Measurements from ENCODE around the gene LYST. TPM values are rescaled to one million over a fixed set of nuclear protein-coding genes. Genes with fewer than 3 reads are reported as not detected.

The LYST gene
- total RNA-seq, 4 donors from 2014 or later, result 22.9 to 44.4 (median 31.9) TPM

- Histone ChIP-seq H3K27ac (replicated peaks in 1 of 4) (no peak overlapping the region), H3K9me3 (no peaks in the 10 kb centered on the region), H3K27me3 (no peaks in the 10 kb centered on the region), H3K4me1 (peaks cover 0 to 6% (median 2%) of the 10 kb centered on the region in 4 donors), H3K36me3 (peaks cover 0 to 61% (median 22%) of the 10 kb centered on the region in 4 donors), H3K4me3 (no peak overlapping the region)
- TF ChIP-seq CTCF (IDR thresholded peaks at IDR 0.05) (peak in 2 of 3 experiments; percentile 49), EP300 (IDR thresholded peaks at IDR 0.05) (no peak)
- intact Hi-C loops (cut with DNase I), result loop anchor here (10.0 kb wide), 1 partner anchor 192 kb away; no protein-coding TSS in a partner anchor
- no peak for DNase-seq (ENCODE audit: extremely low spot score)
- WGBS, result 36% methylated on average over 8 of the region's 8 CpGs
Observed at GRCh38 chr1:235783148-235783776, 83.4 kb downstream of the LYST start.

GRCh38 chr1:235782601-235783000 is 84.1 kb downstream of the LYST start:
- H3K36me3 ChIP-seq, result peaks cover 0 to 63% (median 18%) of the 10 kb centered on the region in 4 donors
- no peak for TF ChIP-seq EP300 (IDR thresholded peaks at IDR 0.05)
- TF ChIP-seq CTCF (IDR thresholded peaks at IDR 0.05), result no peak
- TF ChIP-seq POLR2A (IDR thresholded peaks at IDR 0.05; ENCODE audit: low read depth), result no peak
- TF ChIP-seq POLR2AphosphoS5 (IDR thresholded peaks at IDR 0.05), result no peak
- WGBS, result 95% methylated on average over 2 of the region's 2 CpGs
- no peak overlapping the region for H3K27ac ChIP-seq (replicated peaks in 1 of 4)
- H3K4me1 ChIP-seq, result peaks cover 0 to 6% (median 2%) of the 10 kb centered on the region in 4 donors
- no peak for DNase-seq (ENCODE audit: extremely low spot score)
- no peak overlapping the region for H3K4me3 ChIP-seq
- no peaks in the 10 kb centered on the region for H3K9me3 ChIP-seq
- no peaks in the 10 kb centered on the region for H3K27me3 ChIP-seq
- intact Hi-C loops (cut with DNase I), result loop anchor here (10.0 kb wide), 1 partner anchor 192 kb away; no protein-coding TSS in a partner anchor

DNA sequence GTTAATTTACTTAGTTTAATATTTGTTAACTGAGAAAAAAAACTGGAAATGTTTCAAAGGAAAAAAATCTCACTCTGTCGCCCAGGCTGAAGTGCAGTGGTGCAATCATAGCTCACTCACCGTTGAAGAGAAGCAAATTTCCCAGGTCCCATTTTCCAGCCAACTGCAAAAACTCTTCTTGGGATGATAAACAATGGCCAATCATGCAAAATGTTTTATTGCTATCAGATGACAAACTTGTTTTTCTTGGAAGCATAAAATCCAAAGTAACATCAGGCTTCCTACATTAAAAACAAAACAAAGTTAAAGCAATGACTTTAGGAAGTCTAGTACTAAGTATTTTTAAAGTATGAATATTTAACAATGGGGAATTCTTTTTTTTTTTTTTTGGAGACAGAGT is 84.9 kb downstream of the LYST start:
- DNase-seq (ENCODE audit: extremely low spot score), result no peak
- H3K9me3 ChIP-seq, result no peaks in the 10 kb centered on the region
- no peaks in the 10 kb centered on the region for H3K27me3 ChIP-seq
- 60% methylated on average over 2 of the region's 2 CpGs for WGBS
- peaks cover 0 to 6% (median 2%) of the 10 kb centered on the region in 4 donors for H3K4me1 ChIP-seq
- intact Hi-C loops (cut with DNase I), result loop anchor here (10.0 kb wide), 1 partner anchor 193 kb away; no protein-coding TSS in a partner anchor
- H3K4me3 ChIP-seq, result no peak overlapping the region
- no peak overlapping the region for H3K27ac ChIP-seq (replicated peaks in 1 of 4)
- peaks cover 0 to 64% (median 16%) of the 10 kb centered on the region in 4 donors for H3K36me3 ChIP-seq
- TF ChIP-seq CTCF (IDR thresholded peaks at IDR 0.05) (no peak), EP300 (IDR thresholded peaks at IDR 0.05) (no peak), POLR2AphosphoS5 (IDR thresholded peaks at IDR 0.05) (no peak), POLR2A (IDR thresholded peaks at IDR 0.05; ENCODE audit: low read depth) (no peak)

GRCh38 chr1:235779770-235780169 is 86.9 kb downstream of the LYST start:
- Histone ChIP-seq H3K36me3 (peaks cover 4 to 64% (median 25%) of the 10 kb centered on the region in 4 donors), H3K27me3 (no peaks in the 10 kb centered on the region), H3K4me3 (no peak overlapping the region), H3K27ac (replicated peaks in 1 of 4) (no peak overlapping the region), H3K4me1 (peaks cover 0 to 6% (median 2%) of the 10 kb centered on the region in 4 donors), H3K9me3 (no peaks in the 10 kb centered on the region)
- no peak for DNase-seq (ENCODE audit: extremely low spot score)
- WGBS, result 99% methylated on average over 2 of the region's 2 CpGs
- no peak for TF ChIP-seq EP300 (IDR thresholded peaks at IDR 0.05)
- no peak for TF ChIP-seq POLR2A (IDR thresholded peaks at IDR 0.05; ENCODE audit: low read depth)
- no peak for TF ChIP-seq POLR2AphosphoS5 (IDR thresholded peaks at IDR 0.05)
- TF ChIP-seq CTCF (IDR thresholded peaks at IDR 0.05), result no peak
- intact Hi-C loops (cut with DNase I), result loop anchor here (10.0 kb wide), 2 partner anchors 195 to 265 kb away; no protein-coding TSS in a partner anchor
